Measurements from ENCODE around the gene TMEM88. TPM values are rescaled to one million over a fixed set of nuclear protein-coding genes. Genes with fewer than 3 reads are reported as not detected.
"Not testable (repeated sequence)": the region's sequence is repeated elsewhere in the genome, so short reads cannot be mapped to it uniquely, and the experiment has no call there.

The TMEM88 gene
- total RNA-seq, 1 experiment from 2014 or later = not detected

DNA sequence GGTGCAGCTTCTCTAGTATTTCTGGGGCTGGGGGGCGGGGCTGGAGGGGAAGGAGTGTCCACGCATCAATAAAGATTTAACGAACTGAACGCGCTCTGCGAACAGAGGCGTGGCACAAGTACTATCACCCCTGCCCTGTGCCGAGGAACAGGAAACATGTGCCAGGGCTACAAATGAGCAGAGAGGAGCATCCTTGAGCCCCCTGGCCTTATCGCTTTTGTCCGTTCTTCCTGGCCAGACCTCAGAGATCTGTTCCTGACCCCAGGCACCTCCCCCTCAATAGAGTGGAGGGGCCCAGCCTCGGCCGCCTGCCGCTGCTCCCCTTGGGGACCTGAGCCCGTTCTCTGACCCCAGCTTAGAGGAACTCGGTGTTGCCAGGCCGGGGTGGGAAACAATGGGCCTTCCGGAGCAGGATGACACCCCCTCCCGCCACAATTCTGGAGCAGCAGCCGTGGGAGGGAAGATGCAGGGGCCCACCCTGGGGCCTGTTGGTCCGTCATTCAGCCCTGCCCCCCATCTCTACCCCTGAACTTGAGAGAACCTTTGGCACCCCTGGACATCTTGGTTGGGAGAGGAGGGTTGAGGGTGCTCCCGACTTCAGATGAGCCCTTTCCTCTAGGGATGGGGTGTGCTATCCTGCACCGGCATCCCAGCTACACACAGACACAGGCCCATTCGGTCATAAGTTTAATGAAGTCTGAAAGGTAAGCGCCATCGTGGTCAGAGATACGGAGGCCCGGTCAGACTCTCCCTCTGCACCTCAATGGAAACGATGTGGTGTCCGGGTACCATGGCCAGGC, 1.3 kb downstream of the TMEM88 start:
- no peak for DNase-seq (ENCODE audit: low spot score)

GRCh38 chr17:7856811-7857712, 2.2 kb downstream of the TMEM88 start, which contains the start of gene NAA38:
Gene NAA38, minus strand, starts transcription at chr17:7857559. Its CDS starts 96 bp downstream, at chr17:7857463.
- peak; percentile 100 for DNase-seq (ENCODE audit: low spot score)

- DNase-seq (ENCODE audit: low spot score) = no peak
These were observed 3.1 kb downstream of the TMEM88 start, which contains the start of gene CYB5D1 for GRCh38 chr17:7857713-7858521. Gene CYB5D1, plus strand, starts transcription at chr17:7858003. Its CDS starts 132 bp downstream, at chr17:7858135.

DNA sequence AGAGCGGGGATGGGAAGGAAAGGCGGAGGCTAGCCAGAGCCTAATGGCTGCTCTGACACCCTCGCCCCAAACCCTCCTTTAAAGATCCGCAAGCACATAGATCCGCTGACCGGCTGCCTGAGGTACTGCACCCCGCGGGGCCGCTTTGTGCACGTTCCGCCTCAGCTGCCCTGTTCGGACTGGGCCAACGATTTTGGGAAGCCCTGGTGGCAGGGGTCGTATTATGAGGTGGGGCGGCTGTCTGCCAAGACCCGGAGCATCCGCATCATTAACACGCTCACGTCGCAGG, 3.6 kb downstream of the TMEM88 start:
- no peak for DNase-seq (ENCODE audit: low spot score)

DNA sequence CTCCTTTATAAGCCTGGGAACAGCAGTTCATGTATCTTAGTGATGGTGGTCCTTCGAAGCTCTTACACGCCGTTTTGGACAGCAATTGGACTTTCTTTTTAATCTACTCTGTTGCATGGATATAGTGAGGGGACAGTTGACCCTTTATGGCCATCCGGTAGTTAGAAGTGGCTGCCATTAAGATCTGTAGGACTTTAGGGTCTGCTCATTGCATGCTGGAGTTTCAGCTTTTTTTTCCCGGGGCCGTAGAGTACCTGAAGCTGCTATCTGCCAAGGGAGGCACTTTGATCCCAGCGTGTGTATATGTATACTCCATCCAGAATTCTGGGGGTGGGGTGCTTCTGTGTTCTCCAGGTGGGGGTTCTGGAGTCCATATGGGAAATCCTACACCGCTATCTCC, 4.2 kb downstream of the TMEM88 start:
- DNase-seq (ENCODE audit: low spot score) = no peak

DNA sequence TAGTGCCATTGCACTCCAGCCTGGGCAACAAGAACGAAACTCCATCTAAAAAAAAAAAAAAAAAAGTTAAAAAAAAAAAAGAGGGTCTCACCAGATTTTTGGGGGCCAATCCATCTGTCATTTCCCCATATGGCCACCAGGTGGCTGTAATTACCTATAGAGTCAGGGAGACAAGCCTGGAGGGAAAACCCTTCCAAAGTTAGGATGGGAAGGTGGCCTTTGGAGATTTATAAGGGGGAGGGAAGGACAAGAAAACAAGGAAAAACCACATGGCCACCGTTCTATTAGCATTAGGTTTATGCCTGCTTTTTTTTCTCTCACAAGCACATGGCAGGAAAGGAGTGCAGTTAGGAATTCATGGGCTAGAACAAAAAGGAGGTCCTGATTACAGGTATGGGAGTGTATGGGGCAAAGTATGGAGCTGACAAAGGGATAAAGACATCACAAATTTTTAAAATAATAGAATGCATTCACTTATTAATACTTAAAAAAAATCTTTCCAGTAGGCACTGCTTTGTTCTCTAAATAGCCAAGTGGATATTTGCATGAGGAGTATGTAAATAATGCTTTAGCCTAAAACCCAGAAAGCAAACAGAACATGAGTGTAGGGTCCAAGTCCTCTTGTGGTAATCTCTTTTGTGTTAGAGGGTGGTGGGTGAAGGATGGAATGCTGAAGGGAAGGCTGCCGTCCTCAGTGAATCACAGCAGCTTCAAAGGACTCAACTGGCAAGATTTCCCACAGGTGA, 8.0 kb downstream of the TMEM88 start:
- peak; percentile 36 for DNase-seq (ENCODE audit: low spot score)

DNA sequence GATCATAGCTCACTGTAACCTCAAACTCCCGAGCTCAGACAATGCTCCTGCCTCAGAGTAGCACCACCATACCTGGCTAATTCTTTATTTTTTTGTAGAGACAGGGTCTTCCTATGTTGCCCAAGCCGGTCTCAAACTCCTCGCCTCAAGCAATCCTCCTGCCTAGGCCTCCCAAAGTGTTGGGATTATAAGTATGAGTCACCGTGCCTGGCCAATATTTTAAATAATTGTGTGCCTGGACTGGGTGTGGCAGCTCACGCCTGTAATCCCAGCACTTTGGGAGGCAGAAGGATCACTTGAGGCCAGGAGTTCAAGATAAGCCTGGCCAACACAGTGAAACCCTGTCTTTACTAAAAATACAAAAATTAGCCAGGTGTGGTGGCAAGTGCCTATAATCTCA, 9.5 kb downstream of the TMEM88 start:
- DNase-seq (ENCODE audit: low spot score) = not testable (repeated sequence)

- no peak for DNase-seq (ENCODE audit: low spot score)
These were observed 10.3 kb downstream of the TMEM88 start for GRCh38 chr17:7864995-7865650.

DNA sequence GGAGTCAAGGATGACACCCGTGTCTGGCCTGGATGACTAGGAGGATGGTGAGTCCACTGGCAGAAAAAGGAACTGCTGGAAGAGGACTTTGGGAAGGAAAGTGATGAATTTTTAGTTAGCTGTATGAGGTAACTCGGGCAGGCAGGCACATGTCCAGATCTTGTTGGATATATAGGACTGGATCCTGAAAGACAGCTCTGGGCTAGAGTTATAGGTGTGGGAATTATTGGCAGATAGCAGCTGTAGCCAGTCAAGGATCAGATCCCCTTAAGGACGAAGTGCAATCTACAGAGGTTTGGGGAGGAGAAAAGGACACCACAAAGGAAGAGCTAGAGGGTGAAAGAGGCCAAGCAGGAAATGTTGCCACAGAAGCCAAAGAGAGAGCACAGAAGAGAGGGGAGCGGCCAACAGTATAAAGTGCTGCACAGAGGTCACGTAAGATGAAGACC, 13.0 kb downstream of the TMEM88 start:
- DNase-seq (ENCODE audit: low spot score) = no peak

GRCh38 chr17:7873051-7873450, 18.2 kb downstream of the TMEM88 start:
- no peak for DNase-seq (ENCODE audit: low spot score)

DNA sequence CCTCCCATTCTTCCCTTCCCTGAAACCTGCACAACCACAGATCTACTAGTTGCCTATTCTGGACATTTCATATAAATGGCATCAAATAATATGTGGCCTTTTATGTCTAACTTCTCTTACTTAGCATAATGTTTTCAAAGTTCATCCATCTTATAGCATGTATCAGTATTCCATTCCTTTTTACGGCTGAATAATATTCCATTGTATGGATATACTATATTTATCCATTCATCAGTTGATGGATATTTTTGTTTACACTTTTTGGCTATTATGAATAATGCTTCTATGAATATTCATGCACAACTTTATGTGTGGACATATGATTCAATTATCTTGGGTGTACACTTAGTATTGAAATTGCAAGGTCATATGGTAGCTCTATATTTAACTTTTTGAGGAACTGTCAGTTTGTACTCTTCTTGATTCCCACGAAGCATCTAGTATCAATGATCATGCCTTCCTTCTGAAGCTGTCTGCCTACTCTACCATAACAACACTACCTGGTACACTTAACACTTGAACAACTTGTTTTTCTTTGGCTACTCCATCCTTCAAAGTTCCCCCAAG, 21.0 kb downstream of the TMEM88 start:
- no peak for DNase-seq (ENCODE audit: low spot score)

DNA sequence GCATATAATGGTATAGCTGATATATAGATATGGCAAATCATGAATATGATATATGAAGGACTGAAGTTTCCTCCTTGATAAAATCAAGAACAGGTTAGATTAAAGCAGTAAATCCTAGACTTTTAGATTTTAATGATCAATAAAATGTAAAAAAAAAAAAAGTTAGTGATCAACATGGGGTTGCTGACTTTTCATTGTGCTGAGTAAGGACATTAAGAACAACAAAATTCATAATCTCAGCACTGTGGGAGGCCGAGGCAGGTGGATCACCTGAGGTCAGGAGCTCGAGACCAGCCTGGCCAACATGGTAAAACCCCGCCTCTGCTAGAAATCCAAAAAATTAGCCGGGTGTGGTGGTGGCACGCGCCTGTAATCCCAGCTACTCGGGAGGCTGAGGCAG, 23.4 kb downstream of the TMEM88 start:
- no peak for DNase-seq (ENCODE audit: low spot score)

DNA sequence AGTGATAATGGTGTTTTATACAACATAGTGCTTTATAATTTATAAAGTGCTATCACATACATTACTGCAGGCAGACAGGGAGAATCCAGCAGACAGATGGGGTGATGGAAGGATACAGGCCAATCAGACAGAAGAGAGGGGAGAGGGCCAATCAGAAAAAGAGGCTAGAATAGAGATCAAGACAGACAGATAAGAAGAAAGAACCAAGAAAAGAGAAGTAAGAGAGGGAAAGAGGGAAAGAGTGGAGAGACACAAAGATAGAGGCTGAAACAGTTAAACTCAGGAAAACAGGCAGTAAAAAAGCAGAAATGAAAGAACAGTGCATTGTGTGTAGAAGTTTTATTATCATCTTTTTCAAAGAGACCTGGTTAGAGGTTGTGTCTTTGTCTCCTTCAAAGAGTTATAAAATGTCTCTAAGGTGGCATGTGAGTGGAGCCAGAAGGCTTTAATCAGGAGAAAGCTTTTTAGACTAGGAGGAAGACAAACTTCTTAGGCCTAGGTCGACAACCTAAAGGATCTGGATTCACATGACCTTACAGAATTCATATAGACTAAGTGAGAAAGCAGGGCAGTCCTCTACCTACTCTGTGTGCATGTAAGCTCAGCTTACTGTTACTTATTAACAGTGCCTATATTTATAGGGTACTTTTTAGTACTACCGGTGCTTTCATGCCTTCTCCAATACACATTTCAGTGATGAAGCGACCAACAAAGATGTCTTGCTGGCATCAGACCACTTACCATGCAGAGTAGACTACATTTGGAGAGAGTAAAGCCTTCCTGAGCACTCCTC, 25.4 kb downstream of the TMEM88 start:
- DNase-seq (ENCODE audit: low spot score) = no peak

- no peak for DNase-seq (ENCODE audit: low spot score)
These were observed 26.6 kb downstream of the TMEM88 start for GRCh38 chr17:7881276-7882054.

GRCh38 chr17:7882068-7882467, 27.2 kb downstream of the TMEM88 start:
- no peak for DNase-seq (ENCODE audit: low spot score)

- DNase-seq (ENCODE audit: low spot score) = no peak
These were observed 27.8 kb downstream of the TMEM88 start for GRCh38 chr17:7882629-7883028.

DNA sequence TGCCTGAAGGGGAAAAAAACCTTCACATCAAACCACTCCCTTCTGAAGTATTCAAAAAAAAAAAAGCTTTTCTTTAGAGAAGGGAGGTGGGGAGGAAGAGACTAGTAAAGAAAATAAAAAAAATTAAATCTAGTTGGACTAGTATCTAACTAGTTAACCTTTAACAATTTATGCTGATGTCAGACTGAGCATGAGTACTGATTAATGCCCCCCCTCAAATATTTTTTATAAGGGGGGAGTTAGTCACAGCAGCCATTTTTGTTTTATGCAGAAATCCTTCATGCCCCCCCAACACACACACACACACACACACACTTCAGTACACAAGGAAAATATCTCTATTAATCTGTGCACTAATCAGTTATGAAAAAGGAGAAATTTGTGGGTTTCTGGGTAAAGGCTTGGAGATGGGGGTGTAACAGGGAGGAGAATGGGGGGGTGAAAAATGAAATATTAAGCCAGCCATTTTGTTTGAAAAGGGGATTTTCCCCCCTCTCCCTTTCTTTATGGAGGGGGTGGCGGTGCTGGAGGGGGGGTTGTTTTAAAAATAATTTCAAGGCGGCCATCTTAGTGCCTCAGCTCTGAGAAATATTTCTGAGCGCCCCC, 29.0 kb downstream of the TMEM88 start:
- peak; percentile 14 for DNase-seq (ENCODE audit: low spot score)

Measured in A172 (cell line).